Measurements from ENCODE around the gene LYL1. TPM values are rescaled to one million over a fixed set of nuclear protein-coding genes. Genes with fewer than 3 reads are reported as not detected.

LYL1 gene
- total RNA-seq, 1 experiment from 2014 or later = 0.63 TPM

DNA sequence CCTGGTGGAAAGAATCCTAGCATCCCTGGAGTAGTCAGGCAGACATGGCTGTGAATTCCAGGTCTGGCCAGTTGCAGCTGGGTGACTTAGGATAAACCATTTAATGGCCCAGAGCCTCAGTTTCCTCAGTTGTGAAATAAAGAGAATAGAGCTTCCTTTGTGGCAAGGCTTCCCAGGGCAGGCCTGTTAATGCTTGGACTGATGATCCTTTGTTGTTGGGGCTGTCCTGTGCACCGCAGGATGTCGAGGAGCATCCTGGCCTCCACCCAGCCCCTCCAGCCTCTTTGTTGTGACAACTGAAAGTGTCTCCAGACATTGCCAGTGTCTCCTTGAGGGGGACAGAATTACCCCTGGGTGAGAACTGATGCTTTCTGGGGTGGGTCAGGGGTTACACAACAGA, 16.3 kb downstream of the LYL1 start:
- Mint-ChIP-seq H3K9me3 (no peaks in the 10 kb centered on the region), H3K27ac (no peak overlapping the region), H3K4me1 (peaks cover 15 to 43% of the 10 kb centered on the region in 2 experiments), H3K27me3 (ENCODE audit: low read depth) (peaks cover 58% of the 10 kb centered on the region), H3K4me3 (no peak overlapping the region), H3K36me3 (ENCODE audit: insufficient read depth in 1 of 3, low read depth in 3 of 3) (no peaks in the 10 kb centered on the region)
- Histone ChIP-seq H3K23me2 (ENCODE audit: insufficient read length, low read depth, low read length, poor library complexity, severe bottlenecking) (peaks cover 2% of the 10 kb centered on the region), H4K8ac (replicated peaks; ENCODE audit: insufficient read length, low read depth, low read length) (no peak overlapping the region), H3K27ac (ENCODE audit: insufficient read length, low read depth, low read length) (no peak overlapping the region), H4K91ac (ENCODE audit: insufficient read length, low read depth, low read length) (no peak overlapping the region), H3K4me1 (ENCODE audit: insufficient read depth, low read length) (peaks cover 5% of the 10 kb centered on the region; the same call in 1 of the 2 replicates), H2BK12ac (ENCODE audit: insufficient read length, low read depth, low read length) (no peak overlapping the region), H4K5ac (ENCODE audit: insufficient read length, low read depth, low read length) (no peak overlapping the region), H3T11ph (ENCODE audit: low read length) (no peak overlapping the region), H2BK5ac (ENCODE audit: insufficient read length, low read length) (no peak overlapping the region), H2AFZ (ENCODE audit: low read length) (no peak overlapping the region), H3K27me3 (ENCODE audit: insufficient read depth, low read length) (no peaks in the 10 kb centered on the region; the same call in 1 of the 2 replicates), H3K9me3 (ENCODE audit: control insufficient read depth, low read depth, low read length) (no peaks in the 10 kb centered on the region), H2AK5ac (ENCODE audit: insufficient read length, low read length) (no peak overlapping the region), H3K79me2 (ENCODE audit: insufficient read depth, low read length) (no peaks in the 10 kb centered on the region), H3K4ac (ENCODE audit: low read depth, low read length) (no peak overlapping the region), H3K79me1 (ENCODE audit: insufficient read depth, low read depth, low read length, poor library complexity, severe bottlenecking) (no peaks in the 10 kb centered on the region), H3K14ac (ENCODE audit: insufficient read depth, low read length) (no peak overlapping the region), H3K23ac (ENCODE audit: insufficient read length, low read depth, low read length) (no peak overlapping the region), H3K56ac (ENCODE audit: insufficient read length, low read depth, low read length) (no peak overlapping the region), H2BK20ac (ENCODE audit: low read depth, low read length, poor library complexity, severe bottlenecking) (no peak overlapping the region), H3K18ac (ENCODE audit: insufficient read length, low read depth, low read length) (no peak overlapping the region), H4K20me1 (ENCODE audit: control insufficient read depth, insufficient read depth, insufficient read length) (no peaks in the 10 kb centered on the region), H2BK120ac (ENCODE audit: low read depth, low read length, poor library complexity, severe bottlenecking) (no peak overlapping the region), H3K4me2 (ENCODE audit: insufficient read depth, insufficient read length, low read length) (no peak overlapping the region), H3K9ac (ENCODE audit: extremely low read depth, insufficient read length, low read length) (no peak overlapping the region), H2BK15ac (ENCODE audit: low read depth, low read length) (no peak overlapping the region)
- TF ChIP-seq, protein P1, sequence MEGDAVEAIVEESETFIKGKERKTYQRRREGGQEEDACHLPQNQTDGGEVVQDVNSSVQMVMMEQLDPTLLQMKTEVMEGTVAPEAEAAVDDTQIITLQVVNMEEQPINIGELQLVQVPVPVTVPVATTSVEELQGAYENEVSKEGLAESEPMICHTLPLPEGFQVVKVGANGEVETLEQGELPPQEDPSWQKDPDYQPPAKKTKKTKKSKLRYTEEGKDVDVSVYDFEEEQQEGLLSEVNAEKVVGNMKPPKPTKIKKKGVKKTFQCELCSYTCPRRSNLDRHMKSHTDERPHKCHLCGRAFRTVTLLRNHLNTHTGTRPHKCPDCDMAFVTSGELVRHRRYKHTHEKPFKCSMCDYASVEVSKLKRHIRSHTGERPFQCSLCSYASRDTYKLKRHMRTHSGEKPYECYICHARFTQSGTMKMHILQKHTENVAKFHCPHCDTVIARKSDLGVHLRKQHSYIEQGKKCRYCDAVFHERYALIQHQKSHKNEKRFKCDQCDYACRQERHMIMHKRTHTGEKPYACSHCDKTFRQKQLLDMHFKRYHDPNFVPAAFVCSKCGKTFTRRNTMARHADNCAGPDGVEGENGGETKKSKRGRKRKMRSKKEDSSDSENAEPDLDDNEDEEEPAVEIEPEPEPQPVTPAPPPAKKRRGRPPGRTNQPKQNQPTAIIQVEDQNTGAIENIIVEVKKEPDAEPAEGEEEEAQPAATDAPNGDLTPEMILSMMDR (conservative IDR thresholded peaks at IDR 0.05) = no peak
- WGBS (ENCODE audit: extremely low coverage, insufficient read length, low lambda C conversion rate) = no CpG with 5 or more reads among the region's 2 CpGs
- no peak for DNase-seq

Data from H9 (cell line).